Stimulated activated CD4-positive, alpha-beta T cell treated with anti-CD3 and anti-CD28 coated beads, Interleukin-12 subunit alpha, Interleukin-12 subunit beta, amount 100 ng/mL, for 48 hours (primary cell): ENCODE data around the gene ABHD17A.
A peak's percentile ranks its signal among the peaks of the same experiment; 100 is the strongest.
"Not testable (repeated sequence)": the region's sequence is repeated elsewhere in the genome, so short reads cannot be mapped to it uniquely, and the experiment has no call there.

Source experiments
- DNase-seq, 3 donors: peaks; one replicate each; pipeline ENCODE4 v3.0.0-alpha.2; 2020; ENCODE audit warnings: low read depth in 2 of 3, low spot score in 1 of 3

The ABHD17A gene

DNA sequence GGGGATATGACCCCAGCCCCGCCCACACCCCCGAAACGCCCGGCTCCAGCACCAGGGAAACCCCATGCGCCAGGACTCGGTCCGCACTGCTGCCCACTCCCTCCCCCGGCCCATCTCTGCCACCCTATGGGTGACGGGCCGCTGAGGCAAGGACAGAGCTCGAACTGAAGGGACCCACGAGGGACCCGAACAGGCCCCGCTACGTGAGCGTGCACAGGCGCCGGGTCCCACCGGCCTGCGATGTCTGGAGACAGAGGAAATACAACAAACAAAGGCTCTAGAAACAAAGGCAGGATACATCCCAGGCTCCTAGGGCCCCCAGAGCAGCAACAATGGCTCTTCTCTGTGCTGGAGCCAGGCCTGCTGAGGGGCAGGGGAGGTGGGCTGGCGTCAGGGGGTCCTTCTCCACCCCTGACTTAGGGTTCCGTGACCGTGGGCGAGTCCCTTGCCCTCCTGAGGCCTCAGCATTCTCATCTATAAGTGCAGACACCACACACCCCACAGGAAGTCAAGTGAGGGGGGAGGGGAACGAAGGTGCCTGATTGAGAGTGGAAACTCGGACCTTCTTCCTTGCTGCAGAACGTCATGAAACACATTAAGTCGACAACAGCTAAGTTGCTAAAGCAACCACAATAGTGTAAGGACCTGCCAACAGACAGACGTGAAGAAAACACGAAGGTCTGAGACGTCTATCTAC, 3.1 kb downstream of the ABHD17A start:
- peak in 1 of 3 donors; percentile 53 for DNase-seq

DNA sequence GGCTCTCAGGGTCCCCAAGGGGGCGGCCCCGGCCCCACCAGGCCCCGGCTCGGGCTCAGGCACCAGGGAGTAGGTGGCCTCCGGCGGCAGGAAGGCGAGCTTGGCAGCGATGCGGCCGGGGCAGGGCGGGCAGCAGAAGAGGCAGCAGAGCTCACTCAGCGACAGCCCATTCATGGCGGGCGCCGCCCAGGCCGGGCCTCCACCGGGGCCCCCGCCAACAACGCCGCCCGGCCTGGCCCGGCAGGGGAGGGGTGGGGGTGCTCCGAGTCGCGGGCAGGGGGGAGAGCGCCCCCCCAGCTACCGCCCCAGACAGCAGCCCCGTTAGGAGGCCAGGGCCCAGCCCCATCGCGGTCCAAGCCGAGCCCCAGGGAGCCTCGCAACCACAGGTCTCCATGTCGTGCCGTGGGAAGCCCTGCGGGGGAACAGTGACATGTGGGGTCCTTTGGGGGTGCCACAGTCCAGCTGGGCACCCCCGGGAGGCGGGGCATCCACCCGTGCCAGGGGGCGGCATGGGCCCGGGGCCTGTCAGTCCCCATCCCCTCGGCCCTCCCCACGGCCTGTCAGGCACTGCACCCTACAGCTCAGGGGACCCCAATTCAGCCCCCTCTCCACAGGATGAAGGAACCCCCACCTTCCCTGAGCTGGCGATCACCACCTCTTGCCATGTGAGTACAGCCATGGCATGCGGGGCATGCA, 3.8 kb downstream of the ABHD17A start:
- DNase-seq, result not testable (repeated sequence)

DNA sequence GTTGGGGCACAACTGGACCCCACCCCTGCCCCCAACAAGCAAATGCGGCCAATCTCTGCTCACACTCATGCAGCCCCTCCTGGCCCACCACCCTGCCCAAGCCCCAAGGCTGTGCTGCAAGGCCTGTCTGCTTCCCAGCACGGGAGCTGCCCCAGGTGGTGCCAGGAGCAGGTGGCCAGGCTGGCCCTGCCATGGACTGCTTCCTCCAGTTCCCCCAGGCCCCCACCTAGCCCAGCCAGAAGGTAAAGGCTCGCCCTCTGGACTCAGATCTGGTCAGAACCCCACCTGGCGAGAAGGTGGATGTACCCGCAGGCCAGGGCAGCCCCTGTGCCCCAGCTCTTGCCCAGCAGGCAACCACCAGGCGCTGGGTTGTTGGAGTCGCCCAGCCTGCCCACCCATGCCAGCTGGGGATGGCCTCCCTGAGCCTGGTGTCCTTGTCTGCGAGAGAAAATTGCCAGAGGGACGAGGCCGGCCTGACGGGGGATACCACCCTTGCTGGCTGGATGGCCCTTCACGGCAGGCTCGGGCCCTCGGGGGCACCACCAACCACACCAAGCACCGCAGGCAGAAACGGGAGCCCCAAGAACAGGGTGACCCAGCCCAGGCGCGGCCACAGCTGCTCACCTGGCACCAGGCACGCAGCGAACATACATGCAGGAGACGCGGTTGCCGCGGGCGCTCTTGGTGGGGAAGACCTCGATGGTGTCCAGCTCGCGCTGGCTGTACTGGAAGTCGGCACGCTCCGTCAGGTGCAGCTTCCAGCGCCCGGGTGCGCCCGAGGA, 4.5 kb downstream of the ABHD17A start:
- DNase-seq, result no peak

- DNase-seq, result not testable (repeated sequence)
Observed at GRCh38 chr19:1879982-1880381, 5.3 kb downstream of the ABHD17A start.

DNA sequence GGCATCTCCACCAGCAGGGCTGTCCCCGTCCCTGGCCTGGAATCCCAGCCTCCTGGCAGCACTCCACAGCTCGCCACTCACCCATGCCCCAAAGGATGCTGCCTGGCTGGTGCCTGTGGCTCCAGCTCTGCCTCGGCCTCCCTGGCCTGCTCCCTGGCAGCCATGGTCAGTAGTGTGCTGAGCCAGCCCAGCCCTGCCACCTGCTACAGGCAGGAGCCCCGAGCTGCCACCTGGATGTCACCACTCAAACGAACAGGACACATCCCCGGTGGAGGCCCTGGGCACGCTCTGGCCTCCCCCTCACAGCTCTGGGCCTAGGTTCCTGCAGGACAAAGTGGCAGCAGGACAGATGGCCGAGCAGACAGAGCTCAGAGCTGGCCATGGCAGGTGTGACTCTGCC, 6.7 kb downstream of the ABHD17A start:
- not testable (repeated sequence) for DNase-seq

DNA sequence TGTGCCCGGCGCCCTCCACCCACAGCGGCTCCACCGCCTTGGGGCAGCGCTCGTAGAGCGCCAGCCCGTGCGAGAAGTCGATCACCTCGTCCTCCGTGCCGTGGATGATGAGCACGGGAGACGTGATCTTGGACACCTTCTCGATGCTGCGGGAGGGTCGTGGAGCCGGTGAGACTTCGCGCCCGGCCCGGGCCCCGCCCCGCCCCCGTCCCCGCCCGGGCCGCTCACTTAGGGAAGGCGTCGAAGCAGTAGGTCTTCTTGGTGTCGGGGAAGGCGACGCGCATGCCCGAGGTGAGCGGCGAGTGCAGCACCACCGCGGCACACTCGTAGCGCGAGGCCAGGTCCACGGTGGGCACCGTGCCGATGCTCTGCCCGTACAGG, 8.0 kb downstream of the ABHD17A start:
- not testable (repeated sequence) for DNase-seq

GRCh38 chr19:1876496-1877279, 8.6 kb downstream of the ABHD17A start:
- not testable (repeated sequence) for DNase-seq

GRCh38 chr19:1875646-1876495, 9.4 kb downstream of the ABHD17A start:
- DNase-seq, result peak; percentile 76 to 88 (median 79)

- DNase-seq, result not testable (repeated sequence)
Observed at GRCh38 chr19:1875265-1875645, 10.0 kb downstream of the ABHD17A start.

GRCh38 chr19:1874554-1875185, 10.6 kb downstream of the ABHD17A start:
- no peak for DNase-seq

GRCh38 chr19:1873524-1874473, 11.5 kb downstream of the ABHD17A start:
- DNase-seq, result no peak

DNA sequence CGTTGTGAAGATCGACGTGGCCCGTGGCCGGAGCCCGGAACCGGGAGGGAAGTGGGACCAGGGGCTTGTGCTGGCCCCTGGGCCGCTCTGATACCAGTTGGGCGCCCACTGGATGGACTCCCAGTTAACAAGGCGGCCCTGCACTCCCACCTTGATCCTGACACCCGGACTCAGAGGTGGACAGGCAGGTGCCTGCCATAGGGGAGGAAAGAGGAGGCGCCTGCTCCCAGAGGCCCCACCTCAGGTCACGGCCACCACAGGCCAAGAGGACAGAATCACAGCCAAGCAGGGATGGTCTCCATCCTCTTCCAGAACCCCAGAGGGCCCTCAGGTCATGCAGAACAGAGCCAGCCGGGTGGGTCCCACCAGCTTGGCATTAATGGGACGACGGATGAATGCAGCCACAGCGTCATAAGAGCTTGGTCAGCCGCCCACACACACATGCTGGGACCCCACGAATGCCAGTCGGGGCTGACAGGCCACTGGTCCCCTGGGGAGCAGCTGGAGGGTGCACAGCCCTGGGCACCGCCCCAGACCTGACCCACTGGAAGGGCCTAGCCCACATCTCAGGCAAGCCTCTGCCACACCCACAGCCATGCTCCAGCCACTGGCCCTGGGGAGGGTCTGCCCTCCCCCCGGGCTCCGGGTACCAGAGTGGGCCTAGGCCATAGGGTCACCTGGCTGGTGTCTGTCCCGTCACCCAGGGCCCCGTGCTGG, 12.3 kb downstream of the ABHD17A start:
- DNase-seq, result no peak

GRCh38 chr19:1871630-1872029, 13.7 kb downstream of the ABHD17A start:
- no peak for DNase-seq

DNA sequence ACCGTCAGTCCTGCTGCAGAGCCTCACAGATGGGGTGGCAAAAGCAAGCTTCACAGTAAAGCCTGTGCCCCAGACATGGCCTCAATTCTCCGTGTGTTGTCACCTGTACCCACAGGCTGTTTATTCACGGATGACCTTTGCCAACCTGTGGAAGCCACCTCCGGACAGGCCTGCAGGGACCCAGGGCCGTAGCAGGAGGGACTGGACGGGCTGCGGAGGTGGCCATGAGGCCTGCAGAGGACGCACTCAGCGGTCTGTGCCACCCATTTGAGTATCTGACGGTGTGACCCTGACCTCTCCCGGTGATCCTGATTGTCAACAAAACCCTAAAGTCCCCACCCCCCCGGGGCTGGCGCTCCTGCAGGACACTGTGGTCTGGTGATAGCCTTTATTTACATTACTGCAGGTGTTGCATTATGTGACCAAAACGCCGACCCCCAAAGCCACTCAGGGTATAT, 14.1 kb downstream of the ABHD17A start:
- no peak for DNase-seq

GRCh38 chr19:1868971-1869370, 16.3 kb downstream of the ABHD17A start:
- DNase-seq, result no peak

DNA sequence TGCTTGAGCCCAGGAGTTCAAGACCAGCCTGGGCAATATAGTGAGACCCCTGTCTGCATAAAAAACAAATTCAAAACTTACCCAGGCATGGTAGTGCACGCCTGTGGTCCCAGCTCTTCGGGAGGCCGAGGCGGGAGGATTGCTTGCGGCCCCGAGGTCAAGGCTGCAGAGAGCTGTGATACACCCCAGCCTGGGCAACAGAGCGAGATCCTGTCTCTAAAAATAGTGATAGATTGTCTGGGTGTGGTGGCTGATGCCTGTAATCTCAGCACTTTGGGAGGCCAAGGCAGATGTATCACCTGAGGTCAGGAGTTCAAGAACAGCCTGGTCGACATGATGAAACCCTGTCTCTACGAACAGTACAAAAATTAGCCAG, 18.0 kb downstream of the ABHD17A start:
- no peak for DNase-seq

GRCh38 chr19:1866693-1867348, 18.5 kb downstream of the ABHD17A start:
- DNase-seq, result no peak
